ENCODE results near the gene STPG3. TPM values are rescaled to one million over a fixed set of nuclear protein-coding genes. Genes with fewer than 3 reads are reported as not detected.

Gene STPG3
- total and polyA plus RNA-seq, 2 of the 13 experiments (the other 11 are each of a cell fraction or from before 2014, with no cell fraction given): not detected

DNA sequence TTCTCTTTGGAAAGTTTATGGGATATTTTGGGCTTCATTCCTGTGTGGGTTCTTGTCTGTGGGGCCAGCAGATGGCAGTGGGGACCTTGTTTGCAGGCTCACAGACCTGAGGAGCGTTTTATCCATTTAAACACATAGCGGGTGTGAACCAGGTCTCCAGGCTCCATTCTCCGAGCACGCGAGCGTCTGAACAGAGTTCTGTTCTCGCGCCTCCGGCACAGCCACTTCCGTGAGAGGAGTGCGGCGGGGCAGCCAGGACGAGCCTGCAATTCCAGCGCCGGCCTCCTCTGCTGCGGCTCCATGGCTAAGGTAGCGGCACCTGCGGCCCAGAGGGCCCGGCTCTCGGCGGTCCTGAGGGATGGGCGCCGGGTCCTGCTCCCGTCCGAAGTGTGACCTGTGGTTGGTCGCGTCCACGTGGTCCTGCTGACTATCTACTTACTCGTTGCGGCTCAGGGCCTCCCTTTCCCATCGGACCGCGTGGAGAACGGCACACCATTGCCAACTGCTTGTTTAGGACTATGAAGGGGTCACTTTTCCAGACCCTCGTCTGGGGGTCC is 43.7 kb downstream of the STPG3 start (continued):
- TF ChIP-seq ZNF501 (CRISPR knock-in tag; IDR thresholded peaks at IDR 0.05) (peak; percentile 20; the same call in 1 of the 2 replicates), ZBTB33 (CRISPR knock-in tag; IDR thresholded peaks at IDR 0.05) (peak; percentile 71), ZNF343 (CRISPR knock-in tag; IDR thresholded peaks at IDR 0.05) (peak; percentile 55; the same call in 1 of the 2 replicates), ZNF17 (CRISPR knock-in tag; IDR thresholded peaks at IDR 0.05) (no peak), TRIM22 (IDR thresholded peaks at IDR 0.05) (no peak), TBL1XR1 (IDR thresholded peaks at IDR 0.05; ENCODE audit: borderline replicate concordance, low read length, partially characterized antibody) (no peak), ZNF678 (CRISPR knock-in tag; IDR thresholded peaks at IDR 0.05) (peak; percentile 79; the same call in 1 of the 2 replicates), ZNF552 (CRISPR knock-in tag; IDR thresholded peaks at IDR 0.05; ENCODE audit: borderline replicate concordance) (no peak), ELF4 (CRISPR knock-in tag; IDR thresholded peaks at IDR 0.05; ENCODE audit: borderline replicate concordance) (no peak), TRIM24 (CRISPR knock-in tag; IDR thresholded peaks at IDR 0.05) (no peak), KDM5B (CRISPR knock-in tag; IDR thresholded peaks at IDR 0.05; ENCODE audit: borderline replicate concordance) (peak; percentile 73; the same call in 1 of the 2 replicates), KDM5A (IDR thresholded peaks at IDR 0.05; ENCODE audit: borderline replicate concordance, low read length) (no peak), CBX5 (CRISPR knock-in tag; IDR thresholded peaks at IDR 0.05; ENCODE audit: borderline replicate concordance) (no peak), ZBTB1 (CRISPR knock-in tag; IDR thresholded peaks at IDR 0.05; ENCODE audit: borderline replicate concordance) (no peak), MBD4 (IDR thresholded peaks at IDR 0.05; ENCODE audit: borderline replicate concordance, low read length) (no peak), MIXL1 (CRISPR knock-in tag; IDR thresholded peaks at IDR 0.05) (no peak), ARID2 (CRISPR knock-in tag; IDR thresholded peaks at IDR 0.05; ENCODE audit: borderline replicate concordance) (no peak), ZNF777 (CRISPR knock-in tag; IDR thresholded peaks at IDR 0.05) (peak; percentile 23; the same call in 1 of the 2 replicates), DPF2 (CRISPR knock-in tag; IDR thresholded peaks at IDR 0.05; ENCODE audit: borderline replicate concordance, low read depth) (no peak), ZNF138 (CRISPR knock-in tag; IDR thresholded peaks at IDR 0.05; ENCODE audit: low read depth) (no peak)
- TF ChIP-seq, protein P1, sequence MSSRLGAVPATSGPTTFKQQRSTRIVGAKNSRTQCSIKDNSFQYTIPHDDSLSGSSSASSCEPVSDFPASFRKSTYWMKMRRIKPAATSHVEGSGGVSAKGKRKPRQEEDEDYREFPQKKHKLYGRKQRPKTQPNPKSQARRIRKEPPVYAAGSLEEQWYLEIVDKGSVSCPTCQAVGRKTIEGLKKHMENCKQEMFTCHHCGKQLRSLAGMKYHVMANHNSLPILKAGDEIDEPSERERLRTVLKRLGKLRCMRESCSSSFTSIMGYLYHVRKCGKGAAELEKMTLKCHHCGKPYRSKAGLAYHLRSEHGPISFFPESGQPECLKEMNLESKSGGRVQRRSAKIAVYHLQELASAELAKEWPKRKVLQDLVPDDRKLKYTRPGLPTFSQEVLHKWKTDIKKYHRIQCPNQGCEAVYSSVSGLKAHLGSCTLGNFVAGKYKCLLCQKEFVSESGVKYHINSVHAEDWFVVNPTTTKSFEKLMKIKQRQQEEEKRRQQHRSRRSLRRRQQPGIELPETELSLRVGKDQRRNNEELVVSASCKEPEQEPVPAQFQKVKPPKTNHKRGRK (CRISPR knock-in tag; IDR thresholded peaks at IDR 0.05): no peak
- TF ChIP-seq, protein P2, sequence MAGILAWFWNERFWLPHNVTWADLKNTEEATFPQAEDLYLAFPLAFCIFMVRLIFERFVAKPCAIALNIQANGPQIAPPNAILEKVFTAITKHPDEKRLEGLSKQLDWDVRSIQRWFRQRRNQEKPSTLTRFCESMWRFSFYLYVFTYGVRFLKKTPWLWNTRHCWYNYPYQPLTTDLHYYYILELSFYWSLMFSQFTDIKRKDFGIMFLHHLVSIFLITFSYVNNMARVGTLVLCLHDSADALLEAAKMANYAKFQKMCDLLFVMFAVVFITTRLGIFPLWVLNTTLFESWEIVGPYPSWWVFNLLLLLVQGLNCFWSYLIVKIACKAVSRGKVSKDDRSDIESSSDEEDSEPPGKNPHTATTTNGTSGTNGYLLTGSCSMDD (CRISPR knock-in tag; IDR thresholded peaks at IDR 0.05): no peak
- TF ChIP-seq, protein P3, sequence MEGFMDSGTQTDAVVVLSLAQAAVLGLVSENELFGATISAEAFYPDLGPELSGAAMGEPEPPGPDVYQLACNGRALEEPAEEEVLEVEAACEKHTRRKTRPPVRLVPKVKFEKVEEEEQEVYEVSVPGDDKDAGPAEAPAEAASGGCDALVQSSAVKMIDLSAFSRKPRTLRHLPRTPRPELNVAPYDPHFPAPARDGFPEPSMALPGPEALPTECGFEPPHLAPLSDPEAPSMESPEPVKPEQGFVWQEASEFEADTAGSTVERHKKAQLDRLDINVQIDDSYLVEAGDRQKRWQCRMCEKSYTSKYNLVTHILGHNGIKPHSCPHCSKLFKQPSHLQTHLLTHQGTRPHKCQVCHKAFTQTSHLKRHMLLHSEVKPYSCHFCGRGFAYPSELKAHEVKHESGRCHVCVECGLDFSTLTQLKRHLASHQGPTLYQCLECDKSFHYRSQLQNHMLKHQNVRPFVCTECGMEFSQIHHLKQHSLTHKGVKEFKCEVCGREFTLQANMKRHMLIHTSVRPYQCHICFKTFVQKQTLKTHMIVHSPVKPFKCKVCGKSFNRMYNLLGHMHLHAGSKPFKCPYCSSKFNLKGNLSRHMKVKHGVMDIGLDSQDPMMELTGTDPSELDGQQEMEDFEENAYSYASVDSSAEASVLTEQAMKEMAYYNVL (CRISPR knock-in tag; IDR thresholded peaks at IDR 0.05; ENCODE audit: borderline replicate concordance): no peak

Measured in HepG2 (cell line).